ENCODE data around the gene SH3BGR.

Gene SH3BGR

DNA sequence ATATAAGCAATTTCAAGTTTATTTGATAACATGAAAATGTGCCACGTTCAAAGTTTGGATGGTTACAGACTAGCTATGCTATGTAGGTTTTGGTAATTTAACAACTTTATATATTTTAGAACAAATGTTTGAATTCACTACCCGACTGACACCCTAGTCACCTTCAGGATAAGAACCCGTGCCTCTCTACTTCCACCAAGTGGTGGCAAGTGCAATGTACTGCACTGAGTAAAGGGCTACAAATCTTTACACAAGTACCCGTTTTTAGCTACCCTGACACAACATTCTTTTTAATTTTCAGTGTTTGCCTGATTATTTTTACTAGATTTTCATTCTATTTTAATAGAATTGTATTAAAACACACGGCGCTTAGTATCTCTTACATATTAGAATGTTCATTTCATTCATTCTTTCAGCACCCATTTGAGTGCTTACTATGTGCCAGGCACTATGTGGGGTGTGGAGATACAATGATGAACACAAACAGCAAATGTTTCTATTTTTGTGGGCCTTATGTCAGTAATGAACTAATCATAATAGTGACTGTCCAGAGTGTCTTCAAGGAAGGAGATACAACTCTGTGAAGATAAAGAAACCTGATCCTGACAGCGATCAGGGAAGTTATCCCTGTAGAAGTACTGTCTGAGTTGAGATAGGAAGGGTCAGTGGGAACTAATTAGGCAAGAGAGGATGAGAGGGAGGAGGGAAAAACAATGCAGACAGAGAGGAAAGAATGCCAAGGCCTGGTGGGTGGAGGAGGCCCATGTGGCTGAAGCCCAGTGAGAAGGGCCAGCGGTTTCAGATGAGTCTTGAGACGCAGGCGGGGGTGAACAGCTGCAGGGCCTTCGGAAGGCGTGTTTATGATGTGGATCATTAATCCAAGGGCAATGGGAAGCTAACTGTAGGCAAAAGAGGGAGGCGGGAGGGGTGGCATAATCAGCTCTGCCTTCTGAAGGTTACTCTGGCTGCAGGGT is 10.0 kb upstream of the SH3BGR start:
- no peak for DNase-seq (ENCODE audit: insufficient read length, low spot score)
- peak; percentile 56 for FAIRE-seq
- TF ChIP-seq PAX5 (IDR thresholded peaks at IDR 0.05; ENCODE audit: insufficient read depth, low read length, severe bottlenecking), result no peak
- no peak for TF ChIP-seq TAF1 (IDR thresholded peaks at IDR 0.05; ENCODE audit: low read depth, low read length)
- TF ChIP-seq SPI1 (IDR thresholded peaks at IDR 0.05; ENCODE audit: low read depth, low read length), result no peak
- no peak for TF ChIP-seq POLR2A (IDR thresholded peaks at IDR 0.05; ENCODE audit: low read depth, low read length)
- no peak for TF ChIP-seq POU2F2 (IDR thresholded peaks at IDR 0.05; ENCODE audit: low read depth, low read length)

DNA sequence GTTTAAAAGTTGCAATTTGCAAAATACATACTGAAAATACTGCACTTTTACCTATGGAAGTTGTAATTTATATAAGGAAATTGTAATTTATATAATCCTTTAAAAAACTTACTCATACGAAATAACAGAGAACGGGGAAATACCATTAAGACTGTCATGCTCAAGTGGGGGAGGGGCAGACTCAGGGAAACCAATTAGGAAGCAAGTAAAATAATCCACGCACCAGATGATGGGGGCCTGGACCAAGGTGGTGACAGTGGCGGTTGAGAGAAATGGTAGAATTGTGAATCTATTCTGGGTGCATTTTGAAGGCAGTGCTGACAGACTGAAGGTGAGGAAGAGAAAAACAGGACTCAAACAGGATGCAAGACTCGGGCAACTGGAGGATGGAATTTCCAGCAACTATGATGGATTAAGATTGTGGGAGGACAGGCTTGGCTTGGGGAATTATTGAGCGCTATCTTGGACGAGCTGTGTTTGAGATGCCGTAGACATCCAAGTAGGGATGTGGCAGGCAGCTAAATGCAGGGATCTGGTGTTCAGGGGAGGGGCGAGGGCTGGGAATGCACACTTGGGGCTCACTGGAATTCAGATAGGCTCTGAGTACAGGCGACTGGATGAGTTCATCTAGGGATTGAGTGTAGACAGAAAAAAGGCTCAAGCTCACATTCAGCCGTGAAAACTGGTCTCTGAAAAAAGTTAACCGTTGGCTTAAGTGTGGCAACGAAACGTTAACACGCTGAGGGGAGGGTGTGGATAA is 7.2 kb upstream of the SH3BGR start:
- DNase-seq (ENCODE audit: insufficient read length, low spot score) (no peak), FAIRE-seq (no peak)
- TF ChIP-seq POU2F2 (IDR thresholded peaks at IDR 0.05; ENCODE audit: low read depth, low read length) (no peak), SPI1 (IDR thresholded peaks at IDR 0.05; ENCODE audit: low read depth, low read length) (no peak), PAX5 (IDR thresholded peaks at IDR 0.05; ENCODE audit: insufficient read depth, low read length, severe bottlenecking) (no peak), POLR2AphosphoS5 (IDR thresholded peaks at IDR 0.05; ENCODE audit: low read depth, low read length) (no peak), POLR2A (IDR thresholded peaks at IDR 0.05; ENCODE audit: low read depth, low read length) (no peak), TAF1 (IDR thresholded peaks at IDR 0.05; ENCODE audit: low read depth, low read length) (no peak)

DNA sequence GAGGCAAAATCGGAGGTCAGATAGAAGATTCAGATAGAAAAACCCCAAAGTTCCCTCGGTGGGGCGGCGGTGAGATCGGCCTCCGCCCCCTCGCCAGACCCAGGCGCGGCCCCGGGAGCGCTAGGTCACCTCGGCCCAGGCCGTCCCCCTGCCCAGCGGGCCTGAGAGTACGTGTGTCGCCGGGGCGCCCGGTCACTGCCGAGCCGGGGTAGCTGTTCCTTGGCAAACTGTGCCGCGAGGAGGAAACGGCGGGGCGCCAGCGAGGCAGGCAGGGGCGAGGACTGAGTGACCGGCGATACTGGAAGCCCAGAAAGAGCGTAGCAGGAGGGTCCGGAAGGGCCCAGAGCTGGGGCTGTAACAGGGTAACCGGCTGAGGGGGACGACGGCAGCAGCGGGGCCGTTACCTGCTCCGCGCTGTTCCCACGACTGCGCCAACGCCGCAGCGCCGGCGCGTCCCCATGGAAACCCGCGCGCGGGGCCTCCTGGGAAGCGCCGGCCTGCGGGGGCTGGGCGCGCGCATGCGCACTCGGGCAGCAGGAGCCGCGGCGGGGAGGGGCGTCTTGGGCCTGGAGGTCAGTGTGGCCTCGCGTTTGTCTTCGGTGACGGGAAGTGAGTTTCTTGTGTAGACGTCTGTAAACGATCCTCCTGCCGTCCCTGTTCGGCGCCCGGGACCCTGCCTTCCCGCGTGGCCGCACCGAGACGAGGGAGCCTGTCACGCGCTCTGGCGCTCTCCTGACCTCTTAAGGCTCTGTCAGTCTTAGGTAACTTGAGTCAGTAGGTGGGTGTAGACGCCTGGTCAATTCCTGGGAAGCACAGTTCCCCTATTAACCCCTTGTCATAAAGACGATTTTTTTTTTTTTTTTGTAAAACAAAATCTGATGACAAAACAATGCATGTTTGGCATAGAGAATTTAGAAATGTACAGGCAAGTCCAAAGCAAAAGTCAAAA is 6.2 kb upstream of the SH3BGR start, which contains the start of gene LCA5L:
Gene LCA5L (minus strand): TSS at position 458 of the 949 bp plus-strand sequence. CDS start 17,285 bp downstream, outside the sequence.
- FAIRE-seq, result peak; percentile 94
- no peak for TF ChIP-seq TAF1 (IDR thresholded peaks at IDR 0.05; ENCODE audit: low read depth, low read length)
- TF ChIP-seq PAX5 (IDR thresholded peaks at IDR 0.05; ENCODE audit: insufficient read depth, low read length, severe bottlenecking), result no peak
- TF ChIP-seq POU2F2 (IDR thresholded peaks at IDR 0.05; ENCODE audit: low read depth, low read length), result no peak
- TF ChIP-seq SPI1 (IDR thresholded peaks at IDR 0.05; ENCODE audit: low read depth, low read length), result peak; percentile 49; the same call in 1 of the 2 replicates
- peak; percentile 77 for TF ChIP-seq POLR2A (IDR thresholded peaks at IDR 0.05; ENCODE audit: low read depth, low read length)
- peak; percentile 84 for TF ChIP-seq POLR2AphosphoS5 (IDR thresholded peaks at IDR 0.05; ENCODE audit: low read depth, low read length)

GRCh38 chr21:39447264-39447663 is 4.5 kb upstream of the SH3BGR start:
- no peak for DNase-seq (ENCODE audit: insufficient read length, low spot score)
- TF ChIP-seq POU2F2 (IDR thresholded peaks at IDR 0.05; ENCODE audit: low read depth, low read length) (no peak), POLR2A (IDR thresholded peaks at IDR 0.05; ENCODE audit: low read depth, low read length) (no peak), POLR2AphosphoS5 (IDR thresholded peaks at IDR 0.05; ENCODE audit: low read depth, low read length) (no peak), SPI1 (IDR thresholded peaks at IDR 0.05; ENCODE audit: low read depth, low read length) (no peak), PAX5 (IDR thresholded peaks at IDR 0.05; ENCODE audit: insufficient read depth, low read length, severe bottlenecking) (no peak)
- no peak for FAIRE-seq

More for the DNA sequence above, 6.2 kb upstream of the SH3BGR start, which contains the start of gene LCA5L:
- DNase-seq (ENCODE audit: insufficient read length, low spot score), result peak; percentile 92

- DNase-seq (ENCODE audit: insufficient read length, low spot score) (no peak), FAIRE-seq (no peak)
- TF ChIP-seq POLR2A (IDR thresholded peaks at IDR 0.05; ENCODE audit: low read depth, low read length), result no peak
- no peak for TF ChIP-seq TAF1 (IDR thresholded peaks at IDR 0.05; ENCODE audit: low read depth, low read length)
- no peak for TF ChIP-seq SPI1 (IDR thresholded peaks at IDR 0.05; ENCODE audit: low read depth, low read length)
- no peak for TF ChIP-seq POLR2AphosphoS5 (IDR thresholded peaks at IDR 0.05; ENCODE audit: low read depth, low read length)
- no peak for TF ChIP-seq PAX5 (IDR thresholded peaks at IDR 0.05; ENCODE audit: insufficient read depth, low read length, severe bottlenecking)
- no peak for TF ChIP-seq POU2F2 (IDR thresholded peaks at IDR 0.05; ENCODE audit: low read depth, low read length)
These were observed 618 bp downstream of the SH3BGR start for GRCh38 chr21:39452207-39452969.

DNA sequence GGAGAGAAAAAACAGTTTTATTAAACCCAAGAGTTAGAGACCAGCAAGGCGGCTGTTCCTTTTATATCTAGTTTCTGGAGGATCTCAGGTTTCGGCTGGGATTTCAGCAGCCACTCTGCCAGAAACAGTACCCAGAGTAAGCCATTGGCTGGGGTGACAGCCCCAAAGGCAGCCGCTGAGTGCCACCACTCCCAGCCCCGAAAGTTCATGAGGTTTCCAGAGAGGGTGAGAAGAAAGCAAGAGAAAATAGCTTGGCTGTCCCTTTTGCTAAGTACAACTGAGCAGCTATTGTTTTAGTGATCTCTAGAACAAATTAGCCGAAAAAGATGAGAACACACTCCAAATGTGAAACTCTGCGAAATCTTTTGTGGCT is 1.2 kb downstream of the SH3BGR start:
- FAIRE-seq (no peak), DNase-seq (ENCODE audit: insufficient read length, low spot score) (no peak)
- TF ChIP-seq POLR2AphosphoS5 (IDR thresholded peaks at IDR 0.05; ENCODE audit: low read depth, low read length) (no peak), POU2F2 (IDR thresholded peaks at IDR 0.05; ENCODE audit: low read depth, low read length) (no peak), PAX5 (IDR thresholded peaks at IDR 0.05; ENCODE audit: insufficient read depth, low read length, severe bottlenecking) (no peak), TAF1 (IDR thresholded peaks at IDR 0.05; ENCODE audit: low read depth, low read length) (no peak), POLR2A (IDR thresholded peaks at IDR 0.05; ENCODE audit: low read depth, low read length) (no peak), SPI1 (IDR thresholded peaks at IDR 0.05; ENCODE audit: low read depth, low read length) (no peak)

- DNase-seq (ENCODE audit: insufficient read length, low spot score) (no peak), FAIRE-seq (no peak)
- no peak for TF ChIP-seq PAX5 (IDR thresholded peaks at IDR 0.05; ENCODE audit: insufficient read depth, low read length, severe bottlenecking)
- TF ChIP-seq POLR2A (IDR thresholded peaks at IDR 0.05; ENCODE audit: low read depth, low read length), result no peak
- no peak for TF ChIP-seq TAF1 (IDR thresholded peaks at IDR 0.05; ENCODE audit: low read depth, low read length)
These were observed 1.9 kb downstream of the SH3BGR start for GRCh38 chr21:39453571-39454179.
